H1 (cell line): ENCODE results near the gene TMEM121B. TPM values are rescaled to one million over a fixed set of nuclear protein-coding genes. Genes with fewer than 3 reads are reported as not detected.

Source experiments
- CTCF ChIA-PET: fragments of 300-600 bp; sonication (Branson Sonifier 250); formaldehyde crosslinking; loops from one replicate; lab custom pipeline; 2021; ENCODE audit not compliant: partially characterized antibody; lab: Charles Lee
- POLR2A ChIA-PET: fragments of 300-600 bp; sonication (Branson Sonifier 250); formaldehyde crosslinking; loops from one replicate; lab custom pipeline; 2021; ENCODE audit warnings: inconsistent platforms; ENCODE audit not compliant: partially characterized antibody; lab: Charles Lee
- DNase-seq, 2 experiments: peaks; one replicate each; pipeline versions ENCODE4 v3.0.0 to v3.0.0-alpha.2; 2010 to 2022; ENCODE audit warnings: low spot score in 2 of 2, low read depth in 1 of 2, mixed read lengths in 1 of 2
- FAIRE-seq: peaks from 2 replicates; lab custom pipeline; 2011; peaks lifted over from hg19 to GRCh38; lab: Jason Lieb, UNC
- H2AFZ ChIP-seq: 2 replicates; pipeline ENCODE4 v1.8.1; 2012; ENCODE audit warnings: low read length, inconsistent platforms
- H2AK5ac ChIP-seq: 2 replicates; pipeline ENCODE4 v1.6.1; 2013; ENCODE audit warnings: low read depth, low read length
- H2BK120ac ChIP-seq: replicated peaks from 2 replicates; pipeline ENCODE3; 2013; ENCODE audit warnings: low read depth, low read length, inconsistent platforms
- H2BK12ac ChIP-seq: 2 replicates; pipeline ENCODE4 v1.6.1; 2013; ENCODE audit warnings: low read depth, low read length
- H2BK15ac ChIP-seq: 2 replicates; pipeline ENCODE4 v1.6.1; 2013; ENCODE audit warnings: low read length
- H2BK20ac ChIP-seq: 2 replicates; pipeline ENCODE4 v1.6.1; 2013; ENCODE audit warnings: low read length
- H2BK5ac ChIP-seq: 2 replicates; pipeline ENCODE4 v1.6.1; 2013; ENCODE audit warnings: low read depth, low read length
- H3K14ac ChIP-seq: 2 replicates; pipeline ENCODE4 v1.6.1; 2013; ENCODE audit warnings: inconsistent platforms; ENCODE audit not compliant: insufficient read length
- H3K18ac ChIP-seq: 2 replicates; pipeline ENCODE4 v1.6.1; 2013; ENCODE audit warnings: low read length; ENCODE audit errors: extremely low read depth
- H3K23ac ChIP-seq: 2 replicates; pipeline ENCODE4 v1.6.1; 2013; ENCODE audit warnings: inconsistent platforms; ENCODE audit not compliant: insufficient read length
- H3K23me2 ChIP-seq: 2 replicates; pipeline ENCODE4 v1.6.1; 2013; ENCODE audit warnings: low read depth, low read length
- H3K27ac ChIP-seq: 2 replicates; pipeline ENCODE4 v1.6.1; 2011; ENCODE audit warnings: low read depth, low read length, inconsistent platforms
- H3K27me3 ChIP-seq, 4 experiments: replicated peaks in 1 of 4; 1 replicate in 1 of 4; 2 replicates in 3 of 4; pipeline versions ENCODE4 v1.6.1 to v1.8.1; 2011 to 2013; ENCODE audit warnings: low read length in 3 of 4, mild to moderate bottlenecking in 3 of 4, inconsistent platforms in 2 of 4, mixed read lengths in 2 of 4, moderate library complexity in 1 of 4; ENCODE audit not compliant: control insufficient read depth in 3 of 4, insufficient read depth in 3 of 4; ENCODE audit errors: extremely low read depth in 1 of 4
- H3K36me3 ChIP-seq, 4 experiments: 2 replicates each; pipeline versions ENCODE4 v1.6.1 to v1.8.1; 2011 to 2013; ENCODE audit warnings: mild to moderate bottlenecking in 4 of 4, low read length in 3 of 4, moderate library complexity in 2 of 4, control low read depth in 1 of 4, inconsistent platforms in 1 of 4; ENCODE audit not compliant: insufficient read depth in 4 of 4, control insufficient read depth in 2 of 4
- H3K4ac ChIP-seq: replicated peaks from 2 replicates; pipeline ENCODE3; 2013; ENCODE audit warnings: low read length, low read depth, mixed read lengths, inconsistent platforms; ENCODE audit not compliant: insufficient read length
- H3K4me1 ChIP-seq, 4 experiments: replicated peaks in 1 of 4; 1 replicate in 1 of 4; 2 replicates in 3 of 4; pipeline versions ENCODE4 v1.6.1 to v1.8.1; 2011 to 2013; ENCODE audit warnings: low read length in 3 of 4, inconsistent platforms in 2 of 4, mixed read lengths in 1 of 4; ENCODE audit not compliant: insufficient read depth in 4 of 4, control insufficient read depth in 3 of 4
- H3K4me2 ChIP-seq, 2 experiments: 2 replicates each; pipeline versions ENCODE4 v1.6.1 to v1.8.1; 2011 to 2013; ENCODE audit warnings: low read depth in 2 of 2, low read length in 2 of 2, control low read depth in 1 of 2, inconsistent platforms in 1 of 2, mild to moderate bottlenecking in 1 of 2; ENCODE audit not compliant: insufficient read depth in 1 of 2
- H3K4me3 ChIP-seq, 4 experiments: fragments of 200-600, 300-600 bp in 1 of 4; sonication (generic), shearing (Covaris generic), sonication (Bioruptor Twin) in 1 of 4; 2 replicates each; pipeline versions ENCODE4 v1.5.1 to v1.8.1; 2011 to 2016; ENCODE audit warnings: low read length in 4 of 4, low read depth in 3 of 4, control low read depth in 2 of 4, inconsistent platforms in 2 of 4, mild to moderate bottlenecking in 2 of 4, mixed read lengths in 1 of 4, moderate library complexity in 1 of 4; ENCODE audit not compliant: insufficient read depth in 2 of 4; ENCODE audit errors: extremely low read depth in 1 of 4
- H3K56ac ChIP-seq: replicated peaks from 2 replicates; pipeline ENCODE3; 2013; ENCODE audit warnings: low read depth, mild to moderate bottlenecking, mixed read lengths, low read length, inconsistent platforms; ENCODE audit not compliant: insufficient read length
- H3K79me1 ChIP-seq: 2 replicates; pipeline ENCODE4 v1.6.1; 2013; ENCODE audit warnings: low read depth, low read length, control low read depth
- H3K79me2 ChIP-seq, 2 experiments: 2 replicates each; pipeline versions ENCODE4 v1.6.1 to v1.8.1; 2012 to 2013; ENCODE audit warnings: low read length in 2 of 2, mild to moderate bottlenecking in 2 of 2, inconsistent platforms in 1 of 2; ENCODE audit not compliant: insufficient read depth in 2 of 2, control insufficient read depth in 1 of 2
- H3K9ac ChIP-seq, 4 experiments: replicated peaks in 1 of 4; 1 replicate in 1 of 4; 2 replicates in 3 of 4; pipeline versions ENCODE4 v1.6.1 to v1.8.1; 2011 to 2013; ENCODE audit warnings: low read depth in 3 of 4, low read length in 3 of 4, control low read depth in 2 of 4, mild to moderate bottlenecking in 2 of 4, moderate library complexity in 2 of 4, inconsistent platforms in 1 of 4; ENCODE audit errors: extremely low read depth in 1 of 4
- H3K9me3 ChIP-seq, 2 experiments: 2 replicates each; pipeline versions ENCODE4 v1.6.1 to v1.8.1; 2012 to 2013; ENCODE audit warnings: mild to moderate bottlenecking in 2 of 2, moderate library complexity in 2 of 2, control low read depth in 1 of 2, inconsistent platforms in 1 of 2, low read depth in 1 of 2, low read length in 1 of 2, mixed read lengths in 1 of 2; ENCODE audit not compliant: insufficient read depth in 2 of 2
- H4K20me1 ChIP-seq, 2 experiments: replicated peaks in 1 of 2; 2 replicates each; pipeline versions ENCODE3 to v1.8.1; 2011 to 2013; ENCODE audit warnings: inconsistent platforms in 2 of 2, low read length in 2 of 2, mild to moderate bottlenecking in 1 of 2; ENCODE audit not compliant: insufficient read depth in 2 of 2, control insufficient read depth in 1 of 2
- H4K5ac ChIP-seq: 2 replicates; pipeline ENCODE4 v1.6.1; 2013; ENCODE audit warnings: low read length, low read depth, mixed read lengths, inconsistent platforms; ENCODE audit not compliant: insufficient read length
- H4K8ac ChIP-seq: 2 replicates; pipeline ENCODE4 v1.8.0; 2013; ENCODE audit warnings: mild to moderate bottlenecking, moderate library complexity, low read length, inconsistent platforms; ENCODE audit not compliant: insufficient read depth; ENCODE audit errors: extremely low read depth
- H4K91ac ChIP-seq: replicated peaks from 2 replicates; pipeline ENCODE3; 2013; ENCODE audit warnings: low read length, mixed read lengths, inconsistent platforms; ENCODE audit not compliant: insufficient read length
- CHD2 ChIP-seq: IDR thresholded peaks from 2 replicates; pipeline ENCODE4 v1.6.1; 2012; ENCODE audit warnings: low read length, improper control_type of control experiment
- E2F6 ChIP-seq: IDR thresholded peaks from 2 replicates; pipeline ENCODE4 v1.6.1; 2012; ENCODE audit warnings: inconsistent platforms
- GTF2F1 ChIP-seq: IDR thresholded peaks from 2 replicates; pipeline ENCODE4 v1.6.1; 2012; ENCODE audit warnings: low read depth, low read length, improper control_type of control experiment, borderline replicate concordance
- HDAC2 ChIP-seq, 2 experiments: fragments of 300-600 bp in 1 of 2; sonication (generic) in 1 of 2; IDR thresholded peaks; 2 replicates each; pipeline ENCODE4 v1.6.1; 2011 to 2012; ENCODE audit warnings: low read depth in 2 of 2, low read length in 2 of 2, mild to moderate bottlenecking in 2 of 2, moderate library complexity in 2 of 2, borderline replicate concordance in 1 of 2, inconsistent platforms in 1 of 2
- MAFK ChIP-seq: IDR thresholded peaks from 2 replicates; pipeline ENCODE4 v1.6.1; 2012; ENCODE audit warnings: low read depth, mild to moderate bottlenecking, improper control_type of control experiment, low read length
- POLR2A ChIP-seq, 2 experiments: IDR thresholded peaks; 1 replicate in 1 of 2; 2 replicates in 1 of 2; pipeline ENCODE4 v1.6.1; 2011; ENCODE audit warnings: low read depth in 2 of 2, low read length in 2 of 2, mild to moderate bottlenecking in 2 of 2; ENCODE audit errors: control extremely low read depth in 1 of 2
- RNF2 ChIP-seq: fragments of 200-900, 300-1000 bp; sonication (generic); IDR thresholded peaks from 2 replicates; pipeline ENCODE4 v1.7.1; 2016; ENCODE audit warnings: borderline replicate concordance, low read depth, mild to moderate bottlenecking, antibody characterized with exemption, low read length; ENCODE audit not compliant: poor library complexity, severe bottlenecking; ENCODE audit errors: missing control alignments
- SP2 ChIP-seq: IDR thresholded peaks from 2 replicates; pipeline ENCODE4 v1.6.1; 2012; ENCODE audit warnings: mild to moderate bottlenecking, low read length, inconsistent platforms
- SUZ12 ChIP-seq: fragments of 200-600 bp; sonication (generic); IDR thresholded peaks from 2 replicates; pipeline ENCODE4 v1.6.1; 2012; ENCODE audit warnings: mild to moderate bottlenecking, inconsistent platforms, low read length, moderate library complexity, mixed read lengths
- TBP ChIP-seq: IDR thresholded peaks from 2 replicates; pipeline ENCODE4 v1.6.1; 2011; ENCODE audit warnings: low read depth, low read length, improper control_type of control experiment
- WGBS, 2 experiments: shearing (Covaris generic) in 1 of 2; methylation state at CpG; one replicate each; pipeline versions ENCODE4 v1.1.6 to v1.1.7; 2013 to 2015; ENCODE audit warnings: low lambda C conversion rate in 2 of 2, mixed read lengths in 2 of 2, inconsistent platforms in 1 of 2, low coverage in 1 of 2, missing lambda C conversion rate in 1 of 2; ENCODE audit not compliant: insufficient replicate concordance in 2 of 2, insufficient coverage in 1 of 2, insufficient read length in 1 of 2; ENCODE audit errors: extremely low coverage in 1 of 2, missing lambda C conversion rate in 1 of 2; 5-methylcytosine and 5-hydroxymethylcytosine counted together
- polyA plus RNA-seq, 7 experiments: library from polyadenylated mRNA; depleted of rRNA in 3 of 7; stranded (reverse) in 5 of 7; unstranded in 2 of 7; fragments of >200 nt in 5 of 7; fragments of 200-250 nt in 2 of 7; gene quantifications; 1 replicate in 5 of 7; 2 replicates in 1 of 7; 4 replicates in 1 of 7; pipeline versions ENCODE4 v1.2.1 to v1.2.3, GENCODE V29; 2011 to 2013; ENCODE audit warnings: missing spikeins in 2 of 7, mixed read lengths in 2 of 7
- total RNA-seq: library from RNA; stranded (reverse); fragmentation: NEBNext Ultra II Directional; extraction: Animal tissue kit (Norgen Biotek cat#: 25700); gene quantifications from 2 replicates; pipeline ENCODE4 v1.2.1, GENCODE V29; 2021

TMEM121B gene
- total and polyA plus RNA-seq, 2 of the 8 experiments (the other 6 are each of a cell fraction or from before 2014, with no cell fraction given), result 4.3 to 6.9 TPM

GRCh38 chr22:17145021-17145680 lies 24.0 kb upstream of the TMEM121B start:
- Histone ChIP-seq H2BK20ac (no peak overlapping the region), H3K36me3 (peaks cover 5 to 34% (median 26%) of the 10 kb centered on the region in 4 experiments; a peak in 6 of 8 replicates), H3K18ac (no peak overlapping the region), H3K23ac (no peak overlapping the region), H3K4me2 (no peak overlapping the region), H3K4me1 (no peaks in the 10 kb centered on the region), H4K5ac (no peak overlapping the region), H3K4ac (no peak overlapping the region), H3K9me3 (no peaks in the 10 kb centered on the region), H3K4me3 (no peak overlapping the region), H2BK120ac (no peak overlapping the region), H3K79me1 (peaks cover 9% of the 10 kb centered on the region), H2AFZ (no peak overlapping the region), H3K27me3 (no peaks in the 10 kb centered on the region), H3K23me2 (no peaks in the 10 kb centered on the region), H4K20me1 (peaks cover 2 to 18% of the 10 kb centered on the region in 2 experiments), H3K79me2 (peaks cover 11 to 33% of the 10 kb centered on the region in 2 experiments; a peak in 3 of 4 replicates), H4K8ac (no peak overlapping the region), H3K56ac (no peak overlapping the region), H3K14ac (no peak overlapping the region), H2BK5ac (no peak overlapping the region), H3K27ac (no peak overlapping the region), H4K91ac (no peak overlapping the region), H2BK15ac (no peak overlapping the region), H3K9ac (no peak overlapping the region), H2BK12ac (no peak overlapping the region), H2AK5ac (no peak overlapping the region)
- ChIA-PET CTCF (interaction anchor here (0.5 to 2.1 kb wide), 11 partner anchors 11 to 299 kb away, joined by 3 to 6 read pairs (median 4); no protein-coding TSS in a partner anchor), POLR2A (interaction anchor here (1.0 kb wide), 1 partner anchor 88 kb away, joined by 3 read pairs; no protein-coding TSS in a partner anchor)
- DNase-seq, result no peak
- WGBS, 2 experiments, result 83% methylated on average over 8 of the region's 8 CpGs; no CpG with 5 or more reads in 1 of the 2 experiments
- FAIRE-seq, result no peak
- TF ChIP-seq POLR2A (IDR thresholded peaks at IDR 0.05; ENCODE audit: control extremely low read depth in 1 of 2, low read depth in 2 of 2, low read length in 2 of 2), result no peak
- TF ChIP-seq TBP, result no peak
- no peak for TF ChIP-seq CHD2
- no peak for TF ChIP-seq SP2
- no peak for TF ChIP-seq MAFK
- no peak for TF ChIP-seq SUZ12
- no peak for TF ChIP-seq E2F6
- TF ChIP-seq HDAC2 (IDR thresholded peaks at IDR 0.05; ENCODE audit: borderline replicate concordance in 1 of 2, low read depth in 2 of 2, low read length in 2 of 2), result no peak
- no peak for TF ChIP-seq GTF2F1
- TF ChIP-seq RNF2, result no peak
